ENCODE results near the gene ARL8A. TPM values are rescaled to one million over a fixed set of nuclear protein-coding genes. Genes with fewer than 3 reads are reported as not detected.

Gene ARL8A
- total and polyA plus RNA-seq, 2 experiments from 2014 or later, result 42.1 to 45.3 TPM

GRCh38 chr1:202161151-202162046, 16.9 kb upstream of the ARL8A start:
- Histone ChIP-seq H3K4me1 (ENCODE audit: low read depth) (peaks cover 11% of the 10 kb centered on the region), H3K27ac (no peak overlapping the region), H3K27me3 (no peaks in the 10 kb centered on the region), H3K9me3 (ENCODE audit: low read depth) (no peaks in the 10 kb centered on the region), H3K4me3 (no peak overlapping the region), H3K36me3 (no peaks in the 10 kb centered on the region)
- TF ChIP-seq, protein P1, sequence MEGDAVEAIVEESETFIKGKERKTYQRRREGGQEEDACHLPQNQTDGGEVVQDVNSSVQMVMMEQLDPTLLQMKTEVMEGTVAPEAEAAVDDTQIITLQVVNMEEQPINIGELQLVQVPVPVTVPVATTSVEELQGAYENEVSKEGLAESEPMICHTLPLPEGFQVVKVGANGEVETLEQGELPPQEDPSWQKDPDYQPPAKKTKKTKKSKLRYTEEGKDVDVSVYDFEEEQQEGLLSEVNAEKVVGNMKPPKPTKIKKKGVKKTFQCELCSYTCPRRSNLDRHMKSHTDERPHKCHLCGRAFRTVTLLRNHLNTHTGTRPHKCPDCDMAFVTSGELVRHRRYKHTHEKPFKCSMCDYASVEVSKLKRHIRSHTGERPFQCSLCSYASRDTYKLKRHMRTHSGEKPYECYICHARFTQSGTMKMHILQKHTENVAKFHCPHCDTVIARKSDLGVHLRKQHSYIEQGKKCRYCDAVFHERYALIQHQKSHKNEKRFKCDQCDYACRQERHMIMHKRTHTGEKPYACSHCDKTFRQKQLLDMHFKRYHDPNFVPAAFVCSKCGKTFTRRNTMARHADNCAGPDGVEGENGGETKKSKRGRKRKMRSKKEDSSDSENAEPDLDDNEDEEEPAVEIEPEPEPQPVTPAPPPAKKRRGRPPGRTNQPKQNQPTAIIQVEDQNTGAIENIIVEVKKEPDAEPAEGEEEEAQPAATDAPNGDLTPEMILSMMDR (IDR thresholded peaks at IDR 0.05; ENCODE audit: low read depth, low read length), result no peak
- no peak for DNase-seq (ENCODE audit: low read depth in 1 of 2, low spot score in 1 of 2)

DNA sequence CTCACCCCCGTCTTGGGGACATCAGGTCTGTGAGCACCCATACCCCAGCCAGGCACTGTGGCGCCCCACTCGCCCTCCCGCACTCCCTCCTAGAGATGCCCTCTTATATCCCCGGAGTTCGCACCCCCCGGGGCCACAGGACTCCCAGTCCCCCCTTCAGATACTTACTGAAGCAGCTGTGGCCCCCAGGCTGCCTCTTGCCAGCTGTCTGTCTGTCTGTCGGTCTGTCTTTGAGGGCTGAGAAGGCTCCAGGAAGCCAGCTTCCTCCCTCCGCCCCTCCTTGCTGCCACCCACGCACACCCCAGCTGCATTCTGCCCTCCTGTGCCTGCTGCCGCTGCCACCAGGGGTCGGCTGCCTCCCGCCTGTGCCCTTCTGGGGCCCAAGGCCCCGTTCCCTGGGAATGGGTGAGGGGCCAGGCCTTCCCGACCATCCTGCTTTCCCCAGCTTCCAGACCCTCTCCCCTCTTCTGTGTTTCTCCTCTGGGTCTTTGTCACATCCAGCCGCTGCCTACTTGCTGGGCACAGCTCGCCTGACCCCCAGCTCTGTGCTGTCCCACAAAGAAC, 15.9 kb upstream of the ARL8A start, which contains the start of gene PTPN7:
TSS of gene PTPN7 (minus strand) at position 226 of the 564 bp plus-strand sequence. CDS start 1,200 bp downstream, outside the sequence.
- Histone ChIP-seq H3K27ac (no peak within 1 kb of the TSS), H3K27me3 (no peaks in the 10 kb centered on the region), H3K4me1 (ENCODE audit: low read depth) (peaks cover 11% of the 10 kb centered on the region), H3K9me3 (ENCODE audit: low read depth) (no peaks in the 10 kb centered on the region), H3K4me3 (no peak within 1 kb of the TSS), H3K36me3 (no peaks in the 10 kb centered on the region)
- no peak for DNase-seq (ENCODE audit: low read depth in 1 of 2, low spot score in 1 of 2)
- TF ChIP-seq, protein P1 (IDR thresholded peaks at IDR 0.05; ENCODE audit: low read depth, low read length), result no peak

DNA sequence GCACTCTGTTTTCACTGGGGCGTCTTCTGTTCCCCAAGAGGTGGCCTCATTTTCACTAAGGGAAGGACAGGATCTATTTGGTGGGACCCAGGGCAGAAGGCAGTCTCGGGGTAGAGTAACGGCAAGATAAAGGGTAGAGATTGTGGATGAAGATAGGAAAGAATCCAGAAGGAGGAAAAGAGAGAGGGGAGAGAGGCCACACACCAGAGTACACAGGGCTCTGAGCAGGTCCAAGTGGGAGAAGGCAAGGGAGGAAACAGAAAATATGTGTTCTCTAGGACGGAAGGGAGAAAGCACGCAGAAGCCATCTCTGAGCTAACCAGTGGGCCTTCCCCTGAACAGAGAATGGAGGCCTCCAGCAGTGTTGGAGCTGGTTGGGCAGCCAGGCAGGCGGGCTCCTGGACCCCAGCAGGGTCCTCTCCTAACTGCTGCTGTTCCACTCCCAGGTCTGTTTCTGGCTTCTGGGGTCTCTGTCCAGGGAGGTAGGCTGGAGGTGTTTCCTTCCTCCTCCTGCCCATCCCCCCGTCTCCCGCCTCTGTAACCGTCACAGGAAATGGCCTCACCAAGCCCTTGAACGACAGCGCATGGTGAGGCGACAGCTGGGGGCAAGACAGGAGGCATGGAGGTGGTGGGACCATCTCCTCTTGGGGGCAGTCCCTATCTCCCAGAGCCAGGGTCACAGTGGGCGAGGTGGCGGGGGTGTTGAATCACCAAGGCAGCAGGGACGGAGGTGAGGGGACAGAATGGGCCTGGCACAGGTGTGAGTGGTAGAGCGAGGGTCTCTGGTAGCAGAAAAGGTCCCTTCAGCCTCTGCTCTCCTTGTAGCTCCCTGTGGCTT, 15.2 kb upstream of the ARL8A start:
- H3K27ac ChIP-seq, result no peak overlapping the region
- no peaks in the 10 kb centered on the region for H3K36me3 ChIP-seq
- TF ChIP-seq, protein P1 (IDR thresholded peaks at IDR 0.05; ENCODE audit: low read depth, low read length), result no peak
- no peaks in the 10 kb centered on the region for H3K9me3 ChIP-seq (ENCODE audit: low read depth)
- H3K27me3 ChIP-seq, result no peaks in the 10 kb centered on the region
- DNase-seq (ENCODE audit: low read depth in 1 of 2, low spot score in 1 of 2), result no peak
- H3K4me3 ChIP-seq, result no peak overlapping the region
- peaks cover 11% of the 10 kb centered on the region for H3K4me1 ChIP-seq (ENCODE audit: low read depth)

DNA sequence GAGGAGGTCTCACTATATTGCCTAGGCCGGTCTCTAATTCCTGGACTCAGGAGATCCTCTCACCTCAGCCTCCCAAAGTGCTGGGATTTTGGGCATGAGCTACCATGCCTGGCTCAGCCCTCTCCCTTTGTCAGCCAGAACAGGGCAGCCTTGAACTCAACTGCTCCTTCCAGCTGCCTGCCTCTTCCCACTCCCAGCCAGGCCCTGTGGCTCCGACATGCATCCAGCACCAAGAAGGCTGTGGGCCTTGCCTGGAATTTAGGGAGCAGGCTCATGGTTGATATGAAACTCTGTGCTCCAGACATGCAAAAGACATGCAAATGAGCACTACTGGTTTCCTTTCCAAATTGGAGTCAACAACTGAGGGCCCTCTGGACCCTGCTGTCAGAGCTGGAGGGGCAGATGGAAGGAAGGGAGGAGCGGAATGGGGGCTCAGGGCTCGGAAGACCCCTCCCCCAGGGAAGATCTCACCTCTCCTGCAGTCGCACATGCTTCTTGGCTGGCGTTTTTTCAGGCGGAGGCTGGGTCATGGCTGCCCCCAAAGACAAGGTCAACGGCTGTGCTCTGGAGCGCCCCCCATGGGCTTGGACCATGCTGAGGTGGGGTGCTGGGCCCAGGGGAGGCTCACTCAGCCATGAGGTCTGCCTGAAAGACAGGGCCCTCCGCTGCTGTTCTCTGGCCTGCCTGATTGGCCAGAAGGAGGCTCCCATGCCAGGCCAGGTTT, 14.4 kb upstream of the ARL8A start:
- Histone ChIP-seq H3K4me1 (ENCODE audit: low read depth) (peaks cover 11% of the 10 kb centered on the region), H3K27ac (no peak overlapping the region), H3K36me3 (no peaks in the 10 kb centered on the region), H3K9me3 (ENCODE audit: low read depth) (no peaks in the 10 kb centered on the region), H3K27me3 (no peaks in the 10 kb centered on the region), H3K4me3 (no peak overlapping the region)
- TF ChIP-seq, protein P1 (IDR thresholded peaks at IDR 0.05; ENCODE audit: low read depth, low read length), result no peak
- DNase-seq (ENCODE audit: low read depth in 1 of 2, low spot score in 1 of 2), result no peak

DNA sequence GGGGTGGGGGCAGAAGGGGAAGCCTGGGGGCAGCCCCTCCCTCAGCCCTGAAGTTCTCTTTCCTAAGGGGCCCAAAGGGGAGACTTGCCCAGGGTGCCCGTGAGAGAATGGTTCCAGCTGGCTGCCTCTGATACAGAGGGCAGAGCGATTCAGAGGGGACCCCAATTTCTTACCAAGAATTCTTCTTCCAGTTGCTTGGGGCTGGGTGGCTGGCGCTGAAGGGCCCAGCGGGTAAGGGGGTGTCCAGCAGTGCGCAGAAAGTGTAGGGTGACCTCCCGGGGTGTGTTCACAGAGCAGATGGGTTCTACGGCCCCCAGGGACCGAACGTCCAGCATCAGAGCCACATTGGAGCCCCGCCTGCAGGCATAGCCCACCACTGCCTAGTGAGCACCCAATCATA, 13.4 kb upstream of the ARL8A start:
- no peaks in the 10 kb centered on the region for H3K27me3 ChIP-seq
- TF ChIP-seq, protein P1 (IDR thresholded peaks at IDR 0.05; ENCODE audit: low read depth, low read length), result no peak

More for the DNA sequence above, 13.4 kb upstream of the ARL8A start:
- no peak for DNase-seq (ENCODE audit: low read depth in 1 of 2, low spot score in 1 of 2)
- H3K36me3 ChIP-seq, result no peaks in the 10 kb centered on the region
- H3K4me3 ChIP-seq, result no peak overlapping the region
- no peaks in the 10 kb centered on the region for H3K9me3 ChIP-seq (ENCODE audit: low read depth)
- H3K4me1 ChIP-seq (ENCODE audit: low read depth), result peaks cover 11% of the 10 kb centered on the region
- H3K27ac ChIP-seq, result no peak overlapping the region

All from cardiac muscle cell (in vitro differentiated cells and primary cell).